ENCODE results near the gene PALM. TPM values are rescaled to one million over a fixed set of nuclear protein-coding genes. Genes with fewer than 3 reads are reported as not detected.
"Not testable (repeated sequence)": the region's sequence is repeated elsewhere in the genome, so short reads cannot be mapped to it uniquely, and the experiment has no call there.

Gene PALM
- total RNA-seq, 1 experiment from 2014 or later, result 10.8 TPM

- intact Hi-C loops (cut with micrococcal nuclease), result no loop called here
- no peak overlapping the region for H3K27ac ChIP-seq (ENCODE audit: low read length)
- no peak for DNase-seq
- no peaks in the 10 kb centered on the region for H4K20me1 ChIP-seq (ENCODE audit: low read length)
- no peaks in the 10 kb centered on the region for H3K36me3 ChIP-seq (ENCODE audit: low read depth, low read length)
- H3K9me3 ChIP-seq (ENCODE audit: low read length), result no peaks in the 10 kb centered on the region
- H3K9me2 ChIP-seq (replicated peaks; ENCODE audit: low read length), result no peaks in the 10 kb centered on the region
- no peak overlapping the region for H2AFZ ChIP-seq (ENCODE audit: low read length)
- no peaks in the 10 kb centered on the region for H3F3A ChIP-seq (ENCODE audit: low read length, unreplicated experiment)
- CTCF ChIA-PET, result no interaction called here
- no peaks in the 10 kb centered on the region for H3K4me1 ChIP-seq (ENCODE audit: insufficient read depth, low read length)
- H3K4me2 ChIP-seq (ENCODE audit: low read length), result no peak overlapping the region
- no peak for ATAC-seq
- POLR2A ChIA-PET (ENCODE audit: unreplicated experiment), result no interaction called here
- no TSS peak for BruUV-seq (replicated peaks)
- TF ChIP-seq EZH2 (IDR thresholded peaks at IDR 0.05; ENCODE audit: low read length, unreplicated experiment), result no peak
- TF ChIP-seq, protein P1, sequence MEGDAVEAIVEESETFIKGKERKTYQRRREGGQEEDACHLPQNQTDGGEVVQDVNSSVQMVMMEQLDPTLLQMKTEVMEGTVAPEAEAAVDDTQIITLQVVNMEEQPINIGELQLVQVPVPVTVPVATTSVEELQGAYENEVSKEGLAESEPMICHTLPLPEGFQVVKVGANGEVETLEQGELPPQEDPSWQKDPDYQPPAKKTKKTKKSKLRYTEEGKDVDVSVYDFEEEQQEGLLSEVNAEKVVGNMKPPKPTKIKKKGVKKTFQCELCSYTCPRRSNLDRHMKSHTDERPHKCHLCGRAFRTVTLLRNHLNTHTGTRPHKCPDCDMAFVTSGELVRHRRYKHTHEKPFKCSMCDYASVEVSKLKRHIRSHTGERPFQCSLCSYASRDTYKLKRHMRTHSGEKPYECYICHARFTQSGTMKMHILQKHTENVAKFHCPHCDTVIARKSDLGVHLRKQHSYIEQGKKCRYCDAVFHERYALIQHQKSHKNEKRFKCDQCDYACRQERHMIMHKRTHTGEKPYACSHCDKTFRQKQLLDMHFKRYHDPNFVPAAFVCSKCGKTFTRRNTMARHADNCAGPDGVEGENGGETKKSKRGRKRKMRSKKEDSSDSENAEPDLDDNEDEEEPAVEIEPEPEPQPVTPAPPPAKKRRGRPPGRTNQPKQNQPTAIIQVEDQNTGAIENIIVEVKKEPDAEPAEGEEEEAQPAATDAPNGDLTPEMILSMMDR (conservative IDR thresholded peaks at IDR 0.05; ENCODE audit: low read depth, low read length), result no peak
- no peak for TF ChIP-seq EZH2phosphoT487 (IDR thresholded peaks at IDR 0.05; ENCODE audit: borderline replicate concordance, low read length)
- no peak overlapping the region for H3K4me3 ChIP-seq (ENCODE audit: low read length)
- H3K9ac ChIP-seq (ENCODE audit: low read length), result no peak overlapping the region
- H3K79me2 ChIP-seq (ENCODE audit: low read length), result no peaks in the 10 kb centered on the region
- no peaks in the 10 kb centered on the region for H3K27me3 ChIP-seq (ENCODE audit: low read length)
Measured at GRCh38 chr19:728011-728410, 19.3 kb downstream of the PALM start.

DNA sequence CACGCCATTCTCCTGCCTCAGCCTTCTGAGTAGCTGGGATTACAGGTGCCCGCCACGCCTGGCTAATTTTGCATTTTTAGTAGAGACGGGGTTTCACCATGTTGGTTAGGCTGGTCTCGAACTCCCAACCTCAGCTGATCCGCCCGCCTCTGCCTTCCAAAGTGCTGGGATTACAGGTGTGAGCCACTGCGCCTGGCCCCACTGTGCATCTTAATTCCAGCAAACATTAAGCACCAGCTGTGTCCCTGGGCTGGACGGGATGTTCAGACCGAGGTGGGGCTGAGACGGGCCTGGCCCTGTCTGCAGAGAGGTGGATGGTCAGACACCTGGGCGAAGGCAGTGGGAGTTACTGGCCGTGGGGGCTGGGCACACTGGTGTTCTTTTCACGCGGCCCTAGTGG, 20.8 kb downstream of the PALM start:
- H2AFZ ChIP-seq (ENCODE audit: low read length); POLR2A ChIA-PET (ENCODE audit: unreplicated experiment); H3F3A ChIP-seq (ENCODE audit: low read length, unreplicated experiment); H3K9ac ChIP-seq (ENCODE audit: low read length); BruUV-seq (replicated peaks); ATAC-seq; DNase-seq; intact Hi-C loops (cut with micrococcal nuclease); H3K36me3 ChIP-seq (ENCODE audit: low read depth, low read length); H3K4me2 ChIP-seq (ENCODE audit: low read length); H3K27ac ChIP-seq (ENCODE audit: low read length); H3K4me1 ChIP-seq (ENCODE audit: insufficient read depth, low read length); H3K9me3 ChIP-seq (ENCODE audit: low read length); H3K27me3 ChIP-seq (ENCODE audit: low read length); CTCF ChIA-PET; H3K79me2 ChIP-seq (ENCODE audit: low read length); H4K20me1 ChIP-seq (ENCODE audit: low read length); H3K9me2 ChIP-seq (replicated peaks; ENCODE audit: low read length); H3K4me3 ChIP-seq (ENCODE audit: low read length): not testable (repeated sequence)

DNA sequence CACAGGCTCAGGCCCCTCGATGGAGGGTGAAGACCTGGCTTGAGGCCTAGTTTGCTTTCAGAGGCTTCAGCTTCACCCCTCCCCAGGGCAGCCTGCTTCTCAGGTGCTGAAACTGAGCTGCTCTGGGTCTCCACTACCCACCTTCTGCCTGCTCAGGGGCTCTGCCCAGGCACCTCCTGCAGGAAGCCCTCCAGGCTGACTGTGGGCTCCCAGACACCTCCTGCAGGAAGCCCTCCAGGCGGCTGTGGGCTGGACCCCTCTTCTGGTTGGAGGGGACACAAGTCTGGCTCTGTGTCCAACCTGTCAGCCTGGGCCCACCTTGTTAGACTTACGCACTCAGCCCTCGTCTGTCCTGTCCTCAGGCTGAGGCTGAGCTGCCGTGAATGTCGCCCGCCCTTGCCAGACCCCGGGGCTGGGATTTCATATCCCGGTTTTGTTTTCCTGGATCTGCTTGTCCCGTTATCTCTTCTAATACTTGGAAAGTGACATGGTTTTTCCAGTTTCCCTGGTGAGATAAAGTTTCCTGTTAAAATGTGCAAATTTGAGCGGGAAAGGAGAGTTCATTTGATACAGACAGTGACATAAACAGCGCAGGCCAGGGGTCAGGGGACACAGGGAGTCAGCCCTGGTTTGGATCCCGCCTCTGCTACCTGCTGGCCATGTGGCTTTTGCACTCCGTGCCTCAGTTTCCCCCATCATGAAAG, 21.4 kb downstream of the PALM start:
- Histone ChIP-seq H3K9me2 (replicated peaks; ENCODE audit: low read length) (no peaks in the 10 kb centered on the region), H3K36me3 (ENCODE audit: low read depth, low read length) (no peaks in the 10 kb centered on the region), H3K4me2 (ENCODE audit: low read length) (no peak overlapping the region), H4K20me1 (ENCODE audit: low read length) (no peaks in the 10 kb centered on the region), H3K9me3 (ENCODE audit: low read length) (no peaks in the 10 kb centered on the region), H3F3A (ENCODE audit: low read length, unreplicated experiment) (no peaks in the 10 kb centered on the region), H3K27ac (ENCODE audit: low read length) (no peak overlapping the region), H3K9ac (ENCODE audit: low read length) (no peak overlapping the region), H3K79me2 (ENCODE audit: low read length) (no peaks in the 10 kb centered on the region), H2AFZ (ENCODE audit: low read length) (no peak overlapping the region), H3K4me1 (ENCODE audit: insufficient read depth, low read length) (no peaks in the 10 kb centered on the region), H3K4me3 (ENCODE audit: low read length) (no peak overlapping the region), H3K27me3 (ENCODE audit: low read length) (no peaks in the 10 kb centered on the region)
- no TSS peak for BruUV-seq (replicated peaks)
- DNase-seq, result no peak
- ATAC-seq, result no peak
- POLR2A ChIA-PET (ENCODE audit: unreplicated experiment), result interaction anchor here (0.6 kb wide), 1 partner anchor 29 kb away, joined by 4 read pairs; no protein-coding TSS in a partner anchor
- TF ChIP-seq EZH2 (IDR thresholded peaks at IDR 0.05; ENCODE audit: low read length, unreplicated experiment) (no peak), EZH2phosphoT487 (IDR thresholded peaks at IDR 0.05; ENCODE audit: borderline replicate concordance, low read length) (no peak)
- TF ChIP-seq, protein P1 (conservative IDR thresholded peaks at IDR 0.05; ENCODE audit: low read depth, low read length), result no peak
- intact Hi-C loops (cut with micrococcal nuclease), result loop anchor here (5.0 kb wide), 1 partner anchor 143 kb away; the partner anchor contains the start of gene HCN2
- CTCF ChIA-PET, result no interaction called here

Data from PC-3 (cell line).